ENCODE data around the gene DNAH2. TPM values are rescaled to one million over a fixed set of nuclear protein-coding genes. Genes with fewer than 3 reads are reported as not detected.

The DNAH2 gene
- total and polyA plus RNA-seq, 2 of the 13 experiments (the other 11 are each of a cell fraction or from before 2014, with no cell fraction given): not detected

- Histone ChIP-seq H2AFZ (ENCODE audit: low read length) (peak overlapping the region; percentile 10), H3K27ac (ENCODE audit: extremely low read length, insufficient read depth, low read length) (no peak overlapping the region), H3K4me2 (ENCODE audit: low read depth, low read length) (peak overlapping the region; percentile 84), H3K4me1 (ENCODE audit: insufficient read depth, low read length) (peaks cover 40% of the 10 kb centered on the region), H3K9ac (ENCODE audit: insufficient read depth, low read depth, low read length) (0 out of 2 replicates have a peak overlapping the region, but pooled peaks have one; percentile 7), H4K20me1 (ENCODE audit: insufficient read depth, low read length) (no peaks in the 10 kb centered on the region), H3K36me3 (replicated peaks in 1 of 2; ENCODE audit: control insufficient read depth in 1 of 2, insufficient read depth in 2 of 2, low read length in 2 of 2) (no peaks in the 10 kb centered on the region), H3K27me3 (ENCODE audit: control insufficient read depth in 1 of 2, insufficient read depth in 2 of 2, low read length in 2 of 2) (peaks cover 6 to 27% of the 10 kb centered on the region in 2 experiments; a peak in 4 of 5 replicates), H3K79me2 (ENCODE audit: insufficient read depth, low read length) (peaks cover 7% of the 10 kb centered on the region), H3K4me3 (replicated peaks in 1 of 3; ENCODE audit: insufficient read depth in 1 of 3, low read depth in 2 of 3, low read length in 3 of 3) (peak overlapping the region; percentile 54 to 92 (median 65); a peak in 5 of 6 replicates), H3K9me3 (ENCODE audit: low read length) (no peaks in the 10 kb centered on the region)
- FAIRE-seq: no peak
- BruUV-seq (replicated peaks): no TSS peak
- WGBS (ENCODE audit: low lambda C conversion rate): 2% methylated on average over 13 of the region's 19 CpGs
- in situ Hi-C loops (cut with HindIII; ENCODE audit: extremely low pct_ligation_motif_present, low pct_unique_long_range_greater_than_20kb): no loop called here
- ChIA-PET CTCF (ENCODE audit: low intra/inter-chr PET ratio, low total read pairs) (no interaction called here), POLR2A (interaction anchor here (0.8 to 8.2 kb wide), 10 partner anchors 8 to 260 kb away, joined by 3 to 159 read pairs (median 4); partner anchors contain the start of genes CNTROB, CYB5D1, NAA38 and RNF227)
- DNase-seq (ENCODE audit: low spot score): no peak
- ATAC-seq: no peak
- intact Hi-C loops (cut with micrococcal nuclease; ENCODE audit: unreplicated experiment): loop anchor here (5.0 kb wide), 1 partner anchor 86 kb away; no protein-coding TSS in a partner anchor
- no peak for TF ChIP-seq ZFP41 (CRISPR knock-in tag; IDR thresholded peaks at IDR 0.05; ENCODE audit: borderline replicate concordance)
- TF ChIP-seq ZNF318 (CRISPR knock-in tag; IDR thresholded peaks at IDR 0.05): no peak
- 0 out of 2 replicates have a peak, but pooled peaks have one; percentile 45 for TF ChIP-seq PAXIP1 (CRISPR knock-in tag; conservative IDR thresholded peaks at IDR 0.05)
- 0 out of 2 replicates have a peak, but pooled peaks have one; percentile 51 for TF ChIP-seq SRY (CRISPR knock-in tag; IDR thresholded peaks at IDR 0.05)
- no peak for TF ChIP-seq GABPA (IDR thresholded peaks at IDR 0.05; ENCODE audit: low read depth, low read length)
- TF ChIP-seq GABPA (CRISPR knock-in tag; IDR thresholded peaks at IDR 0.05; ENCODE audit: low read depth): peak; percentile 71
- 0 out of 2 replicates have a peak, but pooled peaks have one; percentile 15 for TF ChIP-seq ZNF788 (CRISPR knock-in tag; IDR thresholded peaks at IDR 0.05; ENCODE audit: borderline replicate concordance)
- no peak for TF ChIP-seq ZNF24 (IDR thresholded peaks at IDR 0.05)
Measured at GRCh38 chr17:7833011-7833794, 115.7 kb downstream of the DNAH2 start.
